ENCODE results near the gene MAPK9. TPM values are rescaled to one million over a fixed set of nuclear protein-coding genes. Genes with fewer than 3 reads are reported as not detected.

Gene MAPK9
- total RNA-seq, 1 experiment from 2014 or later: 43.4 TPM

DNA sequence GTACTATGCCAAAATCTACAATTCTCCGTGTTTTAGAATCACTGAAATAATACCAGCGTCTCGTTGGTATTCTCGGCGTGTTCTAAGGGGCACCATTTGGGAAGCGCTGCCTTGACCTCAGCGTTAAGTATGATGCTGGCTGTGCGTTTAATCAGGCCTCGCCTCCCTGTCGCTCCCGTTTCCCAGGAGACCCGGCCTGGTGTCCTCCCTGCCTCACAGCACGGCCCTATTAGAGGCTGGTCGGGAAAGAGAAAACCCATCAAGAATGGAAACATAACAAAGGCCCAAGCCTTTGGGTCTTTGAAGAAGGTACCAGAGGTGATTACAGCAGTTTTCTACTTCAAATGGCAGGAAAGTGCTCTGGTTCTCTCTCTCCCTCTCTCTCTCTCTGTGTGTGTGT, 31.3 kb upstream of the MAPK9 start:
- ATAC-seq (no peak), DNase-seq (ENCODE audit: low read depth, low spot score) (no peak)
- Histone ChIP-seq H2AFZ (ENCODE audit: low read depth, low read length, poor library complexity, severe bottlenecking) (no peak overlapping the region), H3K79me2 (ENCODE audit: insufficient read depth, low read length) (no peaks in the 10 kb centered on the region), H3K27ac (ENCODE audit: low read depth, low read length) (no peak overlapping the region), H3K9me3 (ENCODE audit: control insufficient read depth in 1 of 2, insufficient read depth in 1 of 2, low read depth in 1 of 2, low read length in 2 of 2) (no peaks in the 10 kb centered on the region), H4K20me1 (ENCODE audit: insufficient read depth) (no peaks in the 10 kb centered on the region), H3K9ac (ENCODE audit: low read length) (no peak overlapping the region), H3K27me3 (ENCODE audit: insufficient read depth, low read length) (no peaks in the 10 kb centered on the region), H3K4me3 (replicated peaks in 1 of 2; ENCODE audit: low read depth in 1 of 2, low read length in 2 of 2) (no peak overlapping the region), H3K9me2 (ENCODE audit: insufficient read depth) (no peaks in the 10 kb centered on the region), H3K36me3 (ENCODE audit: control insufficient read depth in 1 of 2, insufficient read depth in 2 of 2, low read length in 2 of 2) (peaks cover 0 to 5% of the 10 kb centered on the region in 2 experiments; a peak in 1 of 4 replicates), H3K4me2 (ENCODE audit: low read length) (no peak overlapping the region), H3K4me1 (ENCODE audit: control insufficient read depth in 1 of 2, insufficient read depth in 2 of 2, low read length in 2 of 2) (no peaks in the 10 kb centered on the region)
- intact Hi-C loops (cut with micrococcal nuclease): no loop called here
- CTCF ChIA-PET: interaction anchor here (1.8 kb wide), 1 partner anchor 9 kb away, joined by 5 read pairs; no protein-coding TSS in a partner anchor
- POLR2A ChIA-PET: no interaction called here
- TF ChIP-seq EZH2phosphoT487 (IDR thresholded peaks at IDR 0.05; ENCODE audit: borderline replicate concordance) (no peak), ELF1 (IDR thresholded peaks at IDR 0.05; ENCODE audit: borderline replicate concordance, low read depth) (no peak), ZFX (IDR thresholded peaks at IDR 0.05) (no peak), FOSL1 (IDR thresholded peaks at IDR 0.05; ENCODE audit: low read depth) (no peak), YY1 (IDR thresholded peaks at IDR 0.05; ENCODE audit: extremely low read depth, insufficient replicate concordance, low read depth, low read length) (no peak), CBX3 (IDR thresholded peaks at IDR 0.05; ENCODE audit: low read depth) (no peak), EZH2 (IDR thresholded peaks at IDR 0.05) (no peak), ZNF274 (IDR thresholded peaks at IDR 0.05; ENCODE audit: low read depth, low read length) (no peak), SIN3A (IDR thresholded peaks at IDR 0.05; ENCODE audit: low read depth) (no peak), JUND (IDR thresholded peaks at IDR 0.05) (no peak), SP1 (IDR thresholded peaks at IDR 0.05; ENCODE audit: low read depth) (no peak), CEBPB (IDR thresholded peaks at IDR 0.05; ENCODE audit: low read depth) (no peak), POLR2AphosphoS5 (IDR thresholded peaks at IDR 0.05; ENCODE audit: low read depth, low read length) (no peak), POLR2A (IDR thresholded peaks at IDR 0.05; ENCODE audit: borderline replicate concordance, extremely low read depth, insufficient read depth, insufficient read length) (no peak)
- TF ChIP-seq, protein P1, sequence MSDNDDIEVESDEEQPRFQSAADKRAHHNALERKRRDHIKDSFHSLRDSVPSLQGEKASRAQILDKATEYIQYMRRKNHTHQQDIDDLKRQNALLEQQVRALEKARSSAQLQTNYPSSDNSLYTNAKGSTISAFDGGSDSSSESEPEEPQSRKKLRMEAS (IDR thresholded peaks at IDR 0.05): no peak
- TF ChIP-seq, protein P2, sequence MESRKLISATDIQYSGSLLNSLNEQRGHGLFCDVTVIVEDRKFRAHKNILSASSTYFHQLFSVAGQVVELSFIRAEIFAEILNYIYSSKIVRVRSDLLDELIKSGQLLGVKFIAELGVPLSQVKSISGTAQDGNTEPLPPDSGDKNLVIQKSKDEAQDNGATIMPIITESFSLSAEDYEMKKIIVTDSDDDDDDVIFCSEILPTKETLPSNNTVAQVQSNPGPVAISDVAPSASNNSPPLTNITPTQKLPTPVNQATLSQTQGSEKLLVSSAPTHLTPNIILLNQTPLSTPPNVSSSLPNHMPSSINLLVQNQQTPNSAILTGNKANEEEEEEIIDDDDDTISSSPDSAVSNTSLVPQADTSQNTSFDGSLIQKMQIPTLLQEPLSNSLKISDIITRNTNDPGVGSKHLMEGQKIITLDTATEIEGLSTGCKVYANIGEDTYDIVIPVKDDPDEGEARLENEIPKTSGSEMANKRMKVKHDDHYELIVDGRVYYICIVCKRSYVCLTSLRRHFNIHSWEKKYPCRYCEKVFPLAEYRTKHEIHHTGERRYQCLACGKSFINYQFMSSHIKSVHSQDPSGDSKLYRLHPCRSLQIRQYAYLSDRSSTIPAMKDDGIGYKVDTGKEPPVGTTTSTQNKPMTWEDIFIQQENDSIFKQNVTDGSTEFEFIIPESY (IDR thresholded peaks at IDR 0.05; ENCODE audit: extremely low read depth, insufficient replicate concordance, low read length): no peak
- TF ChIP-seq, protein P3, sequence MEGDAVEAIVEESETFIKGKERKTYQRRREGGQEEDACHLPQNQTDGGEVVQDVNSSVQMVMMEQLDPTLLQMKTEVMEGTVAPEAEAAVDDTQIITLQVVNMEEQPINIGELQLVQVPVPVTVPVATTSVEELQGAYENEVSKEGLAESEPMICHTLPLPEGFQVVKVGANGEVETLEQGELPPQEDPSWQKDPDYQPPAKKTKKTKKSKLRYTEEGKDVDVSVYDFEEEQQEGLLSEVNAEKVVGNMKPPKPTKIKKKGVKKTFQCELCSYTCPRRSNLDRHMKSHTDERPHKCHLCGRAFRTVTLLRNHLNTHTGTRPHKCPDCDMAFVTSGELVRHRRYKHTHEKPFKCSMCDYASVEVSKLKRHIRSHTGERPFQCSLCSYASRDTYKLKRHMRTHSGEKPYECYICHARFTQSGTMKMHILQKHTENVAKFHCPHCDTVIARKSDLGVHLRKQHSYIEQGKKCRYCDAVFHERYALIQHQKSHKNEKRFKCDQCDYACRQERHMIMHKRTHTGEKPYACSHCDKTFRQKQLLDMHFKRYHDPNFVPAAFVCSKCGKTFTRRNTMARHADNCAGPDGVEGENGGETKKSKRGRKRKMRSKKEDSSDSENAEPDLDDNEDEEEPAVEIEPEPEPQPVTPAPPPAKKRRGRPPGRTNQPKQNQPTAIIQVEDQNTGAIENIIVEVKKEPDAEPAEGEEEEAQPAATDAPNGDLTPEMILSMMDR (IDR thresholded peaks at IDR 0.05 in 2 of 3, conservative IDR thresholded peaks at IDR 0.05 in 1 of 3; ENCODE audit: borderline replicate concordance in 1 of 3, insufficient read depth in 1 of 3, low read depth in 2 of 3, low read length in 2 of 3): no peak
- BruUV-seq (replicated peaks): no TSS peak
- RAD21 ChIA-PET (ENCODE audit: low non-redundant PET in 1 of 2, low total read pairs in 2 of 2, uncharacterized antibody in 2 of 2, unreplicated experiment in 2 of 2): no interaction called here

Measured in HCT116 (cell line).